ENCODE data around the gene SLC35D1. TPM values are rescaled to one million over a fixed set of nuclear protein-coding genes. Genes with fewer than 3 reads are reported as not detected.

The SLC35D1 gene
- total and polyA plus RNA-seq, 2 of the 13 experiments (the other 11 are each of a cell fraction or from before 2014, with no cell fraction given): 12.4 to 41.5 TPM

GRCh38 chr1:67053785-67054772 lies at the start of gene SLC35D1 (continued):
- peak; percentile 40 for TF ChIP-seq CTCF (CRISPR knock-in tag; IDR thresholded peaks at IDR 0.05)
- peak; percentile 41 for TF ChIP-seq PHF5A (CRISPR knock-in tag; IDR thresholded peaks at IDR 0.05; ENCODE audit: low read depth, unreplicated experiment)
- no peak for TF ChIP-seq FOXP1 (IDR thresholded peaks at IDR 0.05)
- TF ChIP-seq FOXP1 (CRISPR knock-in tag; IDR thresholded peaks at IDR 0.05): 0 out of 2 replicates have a peak, but pooled peaks have one; percentile 9
- TF ChIP-seq ZNF713 (CRISPR knock-in tag; IDR thresholded peaks at IDR 0.05): no peak
- no peak for TF ChIP-seq ZBTB1 (CRISPR knock-in tag; IDR thresholded peaks at IDR 0.05; ENCODE audit: borderline replicate concordance)
- TF ChIP-seq CHCHD3 (CRISPR knock-in tag; IDR thresholded peaks at IDR 0.05): no peak; the same call in 1 of the 2 replicates
- TF ChIP-seq BCL3 (CRISPR knock-in tag; IDR thresholded peaks at IDR 0.05): peak; percentile 91
- no peak for TF ChIP-seq CSRNP2 (CRISPR knock-in tag; conservative IDR thresholded peaks at IDR 0.05; ENCODE audit: low read depth)
- TF ChIP-seq THAP7 (CRISPR knock-in tag; IDR thresholded peaks at IDR 0.05): peak; percentile 84; the same call in 1 of the 2 replicates
- no peak for TF ChIP-seq ZNF407 (CRISPR knock-in tag; IDR thresholded peaks at IDR 0.05; ENCODE audit: not compliant biosample characterization)
- peak; percentile 84 for TF ChIP-seq ZSCAN25 (CRISPR knock-in tag; IDR thresholded peaks at IDR 0.05)
